GM20000 (cell line): ENCODE results near the gene DRD4.

ENCODE experiments used
- DNase-seq: peaks from one replicate; pipeline ENCODE4 v3.0.0; 2012; ENCODE audit warnings: low spot score
- CTCF ChIP-seq: IDR thresholded peaks from 2 replicates; pipeline ENCODE4 v1.5.1; 2012; ENCODE audit warnings: mild to moderate bottlenecking, control low read depth; ENCODE audit errors: extremely low read depth, missing control alignments

The DRD4 gene

GRCh38 chr11:603154-603553 is 33.9 kb upstream of the DRD4 start:
- no peak for TF ChIP-seq CTCF
- DNase-seq, result no peak

GRCh38 chr11:605286-606129 is 31.6 kb upstream of the DRD4 start:
- no peak for TF ChIP-seq CTCF
- no peak for DNase-seq

- no peak for DNase-seq
- TF ChIP-seq CTCF, result no peak
Observed at GRCh38 chr11:606245-606644, 30.8 kb upstream of the DRD4 start.

GRCh38 chr11:607020-607780 is 29.9 kb upstream of the DRD4 start:
- no peak for DNase-seq
- TF ChIP-seq CTCF, result no peak

GRCh38 chr11:607971-608659 is 29.0 kb upstream of the DRD4 start:
- no peak for TF ChIP-seq CTCF
- no peak for DNase-seq

GRCh38 chr11:608791-609251 is 28.2 kb upstream of the DRD4 start:
- no peak for DNase-seq
- no peak for TF ChIP-seq CTCF
